HepG2 (cell line): ENCODE measurements around the gene MYO18B. TPM values are rescaled to one million over a fixed set of nuclear protein-coding genes. Genes with fewer than 3 reads are reported as not detected.

Experiments used
- ATAD3A ChIP-seq: sonication (generic); formaldehyde crosslinking; IDR thresholded peaks from 2 replicates; pipeline ENCODE4 v1.4.0; 2020; ENCODE audit warnings: missing genetic modification reagents
- ATF7-NPFF ChIP-seq: sonication (generic); formaldehyde crosslinking; IDR thresholded peaks from 2 replicates; pipeline ENCODE4 v1.8.1; 2023; ENCODE audit warnings: mild to moderate bottlenecking, low read depth, missing genetic modification reagents, moderate library complexity
- BRCA1 ChIP-seq: sonication (generic); formaldehyde crosslinking; IDR thresholded peaks from 2 replicates; pipeline ENCODE4 v1.4.0; 2020; ENCODE audit warnings: missing genetic modification reagents
- ETV5 ChIP-seq: IDR thresholded peaks from 2 replicates; pipeline ENCODE4 v1.6.1; 2018; ENCODE audit warnings: missing biosample characterization, missing genetic modification reagents, inconsistent platforms, borderline replicate concordance
- FOXA3 ChIP-seq: IDR thresholded peaks from 2 replicates; pipeline ENCODE4 v1.6.1; 2016; ENCODE audit warnings: missing genetic modification reagents, missing compliant biosample characterization
- FOXP1 ChIP-seq, 2 experiments: fragments of 450-650 bp in 1 of 2; IDR thresholded peaks; 2 replicates each; pipeline ENCODE4 v1.6.1; 2017 to 2018; ENCODE audit warnings: antibody characterized with exemption in 1 of 2
- HES4 ChIP-seq: sonication (generic); formaldehyde crosslinking; IDR thresholded peaks from 2 replicates; pipeline ENCODE4 v1.9.0; 2021; ENCODE audit warnings: mild to moderate bottlenecking, missing genetic modification reagents, borderline replicate concordance
- HMG20B ChIP-seq: conservative IDR thresholded peaks from 2 replicates; pipeline ENCODE4 v1.6.1; 2016; ENCODE audit warnings: missing genetic modification reagents, missing compliant biosample characterization
- KLF16 ChIP-seq, 2 experiments: sonication (generic) in 1 of 2; formaldehyde crosslinking in 1 of 2; IDR thresholded peaks; 2 replicates each; pipeline versions ENCODE4 v1.6.1 to v1.8.0; 2016 to 2023; ENCODE audit warnings: missing genetic modification reagents in 2 of 2, missing compliant biosample characterization in 1 of 2
- MAF1 ChIP-seq: sonication (generic); formaldehyde crosslinking; IDR thresholded peaks from 2 replicates; pipeline ENCODE4 v1.5.0; 2020; ENCODE audit warnings: missing genetic modification reagents, borderline replicate concordance
- MBNL3 ChIP-seq: fragments of 250-450 bp; sonication (Bioruptor Pico); conservative IDR thresholded peaks from 2 replicates; pipeline ENCODE4 v1.8.0; 2022; ENCODE audit warnings: mild to moderate bottlenecking, inconsistent platforms
- RXRA ChIP-seq: sonication (generic); formaldehyde crosslinking; IDR thresholded peaks from 2 replicates; pipeline ENCODE4 v1.5.1; 2020; ENCODE audit warnings: missing genetic modification reagents
- SATB2 ChIP-seq: sonication (generic); formaldehyde crosslinking; IDR thresholded peaks from 2 replicates; pipeline ENCODE4 v1.5.0; 2020; ENCODE audit warnings: missing genetic modification reagents
- SIX4 ChIP-seq: sonication (generic); formaldehyde crosslinking; IDR thresholded peaks from 2 replicates; pipeline ENCODE4 v1.4.0; 2020; ENCODE audit warnings: missing genetic modification reagents
- SOX6 ChIP-seq, 2 experiments: fragments of 450-650 bp in 1 of 2; sonication (generic) in 1 of 2; formaldehyde crosslinking in 1 of 2; IDR thresholded peaks; 2 replicates each; pipeline versions ENCODE4 v1.4.0 to v1.6.1; 2017 to 2020; ENCODE audit warnings: antibody characterized with exemption in 1 of 2, mild to moderate bottlenecking in 1 of 2, missing genetic modification reagents in 1 of 2
- SRSF1 ChIP-seq: fragments of 200-400 bp; formaldehyde crosslinking; optimal IDR thresholded peaks from 2 replicates; pipeline ENCODE3; 2017; ENCODE audit warnings: mild to moderate bottlenecking, low read depth, low read length, moderate library complexity
- SRSF9 ChIP-seq: fragments of 200-400 bp; formaldehyde crosslinking; IDR thresholded peaks from 2 replicates; pipeline ENCODE4 v1.6.1; 2018; ENCODE audit warnings: borderline replicate concordance, mild to moderate bottlenecking, low read depth, low read length; ENCODE audit not compliant: insufficient read depth, poor library complexity, severe bottlenecking
- TMF1 ChIP-seq: sonication (generic); formaldehyde crosslinking; IDR thresholded peaks from 2 replicates; pipeline ENCODE4 v1.8.1; 2022; ENCODE audit warnings: low read depth, missing genetic modification reagents
- ZC3H13 ChIP-seq: sonication (generic); formaldehyde crosslinking; IDR thresholded peaks from 2 replicates; pipeline ENCODE4 v1.8.1; 2023; ENCODE audit warnings: mild to moderate bottlenecking, missing genetic modification reagents, moderate library complexity
- ZNF256 ChIP-seq: sonication (generic); formaldehyde crosslinking; conservative IDR thresholded peaks from 2 replicates; pipeline ENCODE4 v1.4.0; 2020; ENCODE audit warnings: missing genetic modification reagents
- ZNF292 ChIP-seq: sonication (generic); formaldehyde crosslinking; IDR thresholded peaks from 2 replicates; pipeline ENCODE4 v1.8.1; 2022; ENCODE audit warnings: mild to moderate bottlenecking, low read depth, missing genetic modification reagents, borderline replicate concordance
- ZNF329 ChIP-seq: sonication (generic); formaldehyde crosslinking; IDR thresholded peaks from 2 replicates; pipeline ENCODE4 v1.9.0; 2021; ENCODE audit warnings: low read depth, mild to moderate bottlenecking, missing genetic modification reagents
- ZNF484 ChIP-seq: sonication (generic); formaldehyde crosslinking; IDR thresholded peaks from 2 replicates; pipeline ENCODE4 v1.5.1; 2020; ENCODE audit warnings: mild to moderate bottlenecking, low read depth, missing genetic modification reagents, borderline replicate concordance
- ZNF503 ChIP-seq: sonication (generic); formaldehyde crosslinking; IDR thresholded peaks from 2 replicates; pipeline ENCODE4 v1.4.0; 2020; ENCODE audit warnings: missing genetic modification reagents
- ZNF530 ChIP-seq: sonication (generic); formaldehyde crosslinking; IDR thresholded peaks from 2 replicates; pipeline ENCODE4 v1.5.0; 2020; ENCODE audit warnings: low read depth, mild to moderate bottlenecking, missing genetic modification reagents
- ZNF777 ChIP-seq: sonication (generic); formaldehyde crosslinking; IDR thresholded peaks from 2 replicates; pipeline ENCODE4 v1.4.0; 2020; ENCODE audit warnings: missing genetic modification reagents
- ZNF816 ChIP-seq: sonication (generic); formaldehyde crosslinking; IDR thresholded peaks from 2 replicates; pipeline ENCODE4 v1.8.0; 2022; ENCODE audit warnings: missing genetic modification reagents, mild to moderate bottlenecking, borderline replicate concordance
- ZSCAN12 ChIP-seq: sonication (generic); formaldehyde crosslinking; IDR thresholded peaks from 2 replicates; pipeline ENCODE4 v1.9.0; 2021; ENCODE audit warnings: mild to moderate bottlenecking, missing genetic modification reagents
- polyA plus RNA-seq, 8 experiments: library from polyadenylated mRNA; depleted of rRNA in 3 of 8; stranded (reverse) in 7 of 8; unstranded in 1 of 8; fragments of >200 nt; fragmentation: Illumina TruSeq in 4 of 8; extraction: Trizol in 4 of 8; gene quantifications; 2 replicates each; pipeline versions ENCODE4 v1.2.1 to v1.2.3, GENCODE V29; 2011 to 2016; ENCODE audit warnings: low read depth in 4 of 8, missing spikeins in 1 of 8, mixed read lengths in 1 of 8; ENCODE audit not compliant: insufficient read depth in 1 of 8
- total RNA-seq, 5 experiments: library from RNA; depleted of rRNA; stranded (reverse); fragments of >200 nt; fragmentation: Illumina TruSeq; extraction: Trizol; gene quantifications; 2 replicates each; pipeline ENCODE4 v1.2.3, GENCODE V29; 2016; ENCODE audit warnings: low read depth in 1 of 5
- TF ChIP-seq, protein P1 (sequence below): sonication (generic); formaldehyde crosslinking; IDR thresholded peaks from 2 replicates; pipeline ENCODE4 v1.8.1; 2023; ENCODE audit warnings: mild to moderate bottlenecking, missing genetic modification reagents
- TF ChIP-seq, protein P2 (sequence below): sonication (generic); formaldehyde crosslinking; IDR thresholded peaks from 2 replicates; pipeline ENCODE4 v1.5.0; 2020; ENCODE audit warnings: missing genetic modification reagents, mild to moderate bottlenecking, borderline replicate concordance

Gene MYO18B
- total and polyA plus RNA-seq, 2 of the 13 experiments (the other 11 are each of a cell fraction or from before 2014, with no cell fraction given), result 0.01 TPM; not detected in 1

DNA sequence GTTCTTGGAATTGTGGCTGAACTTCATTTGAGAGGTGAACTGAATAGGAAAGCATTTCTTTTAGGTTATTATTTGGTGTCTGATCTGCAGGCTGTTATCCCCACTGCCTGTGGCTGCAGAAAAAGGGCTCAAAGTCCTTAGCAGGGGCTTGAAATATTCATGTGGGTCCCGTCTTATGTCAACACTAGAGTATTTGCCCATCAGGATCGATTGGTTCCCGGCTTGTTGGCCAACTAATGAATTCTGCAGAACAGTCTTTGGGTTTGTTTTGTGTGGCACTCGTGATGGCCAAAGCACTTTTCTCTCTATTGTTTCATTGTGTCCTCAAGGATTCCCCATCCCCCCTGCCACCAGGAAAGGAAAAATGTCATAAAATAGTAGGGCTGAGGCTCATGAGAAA, 211.9 kb downstream of the MYO18B start (continued):
- TF ChIP-seq, protein P1, sequence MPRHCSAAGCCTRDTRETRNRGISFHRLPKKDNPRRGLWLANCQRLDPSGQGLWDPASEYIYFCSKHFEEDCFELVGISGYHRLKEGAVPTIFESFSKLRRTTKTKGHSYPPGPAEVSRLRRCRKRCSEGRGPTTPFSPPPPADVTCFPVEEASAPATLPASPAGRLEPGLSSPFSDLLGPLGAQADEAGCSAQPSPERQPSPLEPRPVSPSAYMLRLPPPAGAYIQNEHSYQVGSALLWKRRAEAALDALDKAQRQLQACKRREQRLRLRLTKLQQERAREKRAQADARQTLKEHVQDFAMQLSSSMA, result no peak
- no peak for TF ChIP-seq SOX6 (IDR thresholded peaks at IDR 0.05)
- TF ChIP-seq SOX6 (CRISPR knock-in tag; IDR thresholded peaks at IDR 0.05), result peak; percentile 99
- TF ChIP-seq BRCA1 (CRISPR knock-in tag), result no peak
- TF ChIP-seq KLF16 (CRISPR knock-in tag; IDR thresholded peaks at IDR 0.05), result peak in 1 of 2 experiments; percentile 69; a peak in 1 of 4 replicates
- TF ChIP-seq RXRA, result no peak; the same call in 1 of the 2 replicates
- TF ChIP-seq SIX4, result no peak
- TF ChIP-seq, protein P2, sequence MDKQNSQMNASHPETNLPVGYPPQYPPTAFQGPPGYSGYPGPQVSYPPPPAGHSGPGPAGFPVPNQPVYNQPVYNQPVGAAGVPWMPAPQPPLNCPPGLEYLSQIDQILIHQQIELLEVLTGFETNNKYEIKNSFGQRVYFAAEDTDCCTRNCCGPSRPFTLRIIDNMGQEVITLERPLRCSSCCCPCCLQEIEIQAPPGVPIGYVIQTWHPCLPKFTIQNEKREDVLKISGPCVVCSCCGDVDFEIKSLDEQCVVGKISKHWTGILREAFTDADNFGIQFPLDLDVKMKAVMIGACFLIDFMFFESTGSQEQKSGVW, result no peak
- TF ChIP-seq ZSCAN12 (CRISPR knock-in tag), result no peak
- peak; percentile 61; the same call in 1 of the 2 replicates for TF ChIP-seq ZNF292 (CRISPR knock-in tag)
- no peak for TF ChIP-seq SATB2
- TF ChIP-seq SRSF9, result no peak
- no peak for TF ChIP-seq ZNF816 (CRISPR knock-in tag)
- TF ChIP-seq TMF1 (CRISPR knock-in tag), result no peak
- TF ChIP-seq ATF7-NPFF (CRISPR knock-in tag), result no peak
- no peak for TF ChIP-seq ATAD3A
- no peak for TF ChIP-seq MAF1 (CRISPR knock-in tag)
- TF ChIP-seq ZNF256 (CRISPR knock-in tag), result no peak
- no peak for TF ChIP-seq HES4 (CRISPR knock-in tag)
- TF ChIP-seq MBNL3, result no peak
- no peak for TF ChIP-seq FOXP1 (IDR thresholded peaks at IDR 0.05)
- TF ChIP-seq FOXP1 (CRISPR knock-in tag; IDR thresholded peaks at IDR 0.05), result peak; percentile 54; the same call in 1 of the 2 replicates
- no peak for TF ChIP-seq SRSF1
- TF ChIP-seq ZNF503 (CRISPR knock-in tag), result peak; percentile 70
- peak; percentile 92 for TF ChIP-seq FOXA3 (CRISPR knock-in tag)
- TF ChIP-seq ZNF530 (CRISPR knock-in tag), result no peak
- TF ChIP-seq ZNF777, result 0 out of 2 replicates have a peak, but pooled peaks have one; percentile 47
- TF ChIP-seq ZC3H13 (CRISPR knock-in tag), result no peak
- no peak for TF ChIP-seq ZNF484 (CRISPR knock-in tag)
- TF ChIP-seq HMG20B (CRISPR knock-in tag), result no peak
- no peak for TF ChIP-seq ZNF329 (CRISPR knock-in tag)
- TF ChIP-seq ETV5, result no peak; the same call in 1 of the 2 replicates
